Measurements from ENCODE around the gene WDR91. TPM values are rescaled to one million over a fixed set of nuclear protein-coding genes. Genes with fewer than 3 reads are reported as not detected.
A peak's percentile ranks its signal among the peaks of the same experiment; 100 is the strongest.

WDR91 gene
- 10 to 100 TPM; 28.7 to 42.0 (median 39.2) TPM for total RNA-seq
- total RNA-seq (2013): 20.4 TPM

GRCh38 chr7:135211179-135211945 is at the start of gene WDR91:
Gene WDR91, minus strand, starts transcription at chr7:135211526. Its CDS starts 24 bp downstream, at chr7:135211502.
- H3K4me1 ChIP-seq (ENCODE audit: control insufficient read depth, insufficient read depth, low read length): peaks cover 26% of the 10 kb centered on the region
- H3K27ac Mint-ChIP-seq: peak within 1 kb of the TSS; percentile 91 to 95
- no peaks in the 10 kb centered on the region for H3K36me3 Mint-ChIP-seq
- H3K4me3 Mint-ChIP-seq: peak within 1 kb of the TSS; percentile 99
- H3K4me1 Mint-ChIP-seq: peaks cover 17 to 35% of the 10 kb centered on the region in 2 donors
- H3K9me3 ChIP-seq (ENCODE audit: control insufficient read depth, insufficient read depth, low read length): no peaks in the 10 kb centered on the region
- peaks cover 3% of the 10 kb centered on the region for H3K36me3 ChIP-seq (ENCODE audit: control insufficient read depth, insufficient read depth, low read length)
- H3K27me3 ChIP-seq (ENCODE audit: control insufficient read depth, insufficient read depth, low read length): no peaks in the 10 kb centered on the region
- under 1% methylated on average over 82 of the region's 82 CpGs for WGBS (ENCODE audit: insufficient coverage)
- intact Hi-C loops (cut with micrococcal nuclease): loop anchor here (2.0 to 5.0 kb wide), 3 partner anchors 39 to 296 kb away; partner anchors contain the start of gene CYREN
- H3K4me3 ChIP-seq (ENCODE audit: low read length): peak within 1 kb of the TSS; percentile 88
- DNase-seq (peak; percentile 89 to 97), ATAC-seq (peak; percentile 93 to 99 (median 94))
- H3K27me3 Mint-ChIP-seq (ENCODE audit: low read depth in 2 of 2): peaks cover 0 to 3% of the 10 kb centered on the region in 2 donors
- no peaks in the 10 kb centered on the region for H3K9me3 Mint-ChIP-seq
- H3K27ac ChIP-seq (ENCODE audit: low read length): peak within 1 kb of the TSS; percentile 87
- TF ChIP-seq CTCF (IDR thresholded peaks at IDR 0.05): no peak

- Histone ChIP-seq H3K4me1 (ENCODE audit: control insufficient read depth, insufficient read depth, low read length) (no peaks in the 10 kb centered on the region), H3K27me3 (ENCODE audit: control insufficient read depth, insufficient read depth, low read length) (no peaks in the 10 kb centered on the region), H3K4me3 (ENCODE audit: low read length) (no peak overlapping the region), H3K27ac (ENCODE audit: low read length) (no peak overlapping the region), H3K9me3 (ENCODE audit: control insufficient read depth, insufficient read depth, low read length) (peaks cover 2% of the 10 kb centered on the region), H3K36me3 (ENCODE audit: control insufficient read depth, insufficient read depth, low read length) (no peaks in the 10 kb centered on the region)
- Mint-ChIP-seq H3K9me3 (no peaks in the 10 kb centered on the region), H3K27ac (no peak overlapping the region), H3K4me3 (no peak overlapping the region), H3K4me1 (no peaks in the 10 kb centered on the region), H3K36me3 (no peaks in the 10 kb centered on the region), H3K27me3 (ENCODE audit: low read depth in 2 of 2) (peaks cover 5 to 8% of the 10 kb centered on the region in 2 donors)
- no peak for TF ChIP-seq CTCF (IDR thresholded peaks at IDR 0.05)
- no peak for ATAC-seq
- intact Hi-C loops (cut with micrococcal nuclease): no loop called here
- DNase-seq: no peak
- WGBS (ENCODE audit: insufficient coverage): 90% methylated on average over 2 of the region's 2 CpGs
These were observed 49.1 kb upstream of the WDR91 start for GRCh38 chr7:135260470-135260869.

- peaks cover 5 to 6% of the 10 kb centered on the region in 2 donors for H3K27me3 Mint-ChIP-seq (ENCODE audit: low read depth in 2 of 2)
- H3K27ac Mint-ChIP-seq: no peak overlapping the region
- Histone ChIP-seq H3K4me1 (ENCODE audit: control insufficient read depth, insufficient read depth, low read length) (no peaks in the 10 kb centered on the region), H3K36me3 (ENCODE audit: control insufficient read depth, insufficient read depth, low read length) (no peaks in the 10 kb centered on the region), H3K27ac (ENCODE audit: low read length) (no peak overlapping the region), H3K9me3 (ENCODE audit: control insufficient read depth, insufficient read depth, low read length) (peaks cover 2% of the 10 kb centered on the region), H3K27me3 (ENCODE audit: control insufficient read depth, insufficient read depth, low read length) (no peaks in the 10 kb centered on the region), H3K4me3 (ENCODE audit: low read length) (no peak overlapping the region)
- no peaks in the 10 kb centered on the region for H3K4me1 Mint-ChIP-seq
- H3K36me3 Mint-ChIP-seq: no peaks in the 10 kb centered on the region
- H3K9me3 Mint-ChIP-seq: no peaks in the 10 kb centered on the region
- 95% methylated on average over 6 of the region's 6 CpGs for WGBS (ENCODE audit: insufficient coverage)
- intact Hi-C loops (cut with micrococcal nuclease): no loop called here
- ATAC-seq (no peak), DNase-seq (no peak)
- TF ChIP-seq CTCF (IDR thresholded peaks at IDR 0.05): no peak
- no peak overlapping the region for H3K4me3 Mint-ChIP-seq
These were observed 48.4 kb upstream of the WDR91 start for GRCh38 chr7:135259702-135260101.
